Omental fat pad (tissue), 4 donors: Measurements from ENCODE around the gene CYP11A1. TPM values are rescaled to one million over a fixed set of nuclear protein-coding genes. Genes with fewer than 3 reads are reported as not detected.

ENCODE experiments used
- ATAC-seq: fragments of 150-250 bp; one replicate; pipeline ENCODE4 v1.9.1; 2016; ENCODE audit warnings: mild to moderate bottlenecking, moderate library complexity; ENCODE audit not compliant: low FRiP score
- DNase-seq: peaks from one replicate; pipeline ENCODE4 v3.0.0-alpha.2; 2019; ENCODE audit warnings: low spot score
- total RNA-seq, 4 donors: library from RNA; depleted of rRNA; stranded (reverse); fragments of >200 nt; gene quantifications; one replicate each; pipeline ENCODE4 v1.1.0, GENCODE V29; 2016
- TF ChIP-seq, protein P1 (sequence below), 3 donors: fragments of 450-650 bp; IDR thresholded peaks; one replicate each; pipeline ENCODE4 v1.5.1; 2016 to 2017; ENCODE audit warnings: antibody characterized with exemption in 3 of 3, mild to moderate bottlenecking in 3 of 3, moderate library complexity in 2 of 3

CYP11A1 gene
- total RNA-seq, 4 donors from 2014 or later: 1.3 to 4.8 (median 1.4) TPM

DNA sequence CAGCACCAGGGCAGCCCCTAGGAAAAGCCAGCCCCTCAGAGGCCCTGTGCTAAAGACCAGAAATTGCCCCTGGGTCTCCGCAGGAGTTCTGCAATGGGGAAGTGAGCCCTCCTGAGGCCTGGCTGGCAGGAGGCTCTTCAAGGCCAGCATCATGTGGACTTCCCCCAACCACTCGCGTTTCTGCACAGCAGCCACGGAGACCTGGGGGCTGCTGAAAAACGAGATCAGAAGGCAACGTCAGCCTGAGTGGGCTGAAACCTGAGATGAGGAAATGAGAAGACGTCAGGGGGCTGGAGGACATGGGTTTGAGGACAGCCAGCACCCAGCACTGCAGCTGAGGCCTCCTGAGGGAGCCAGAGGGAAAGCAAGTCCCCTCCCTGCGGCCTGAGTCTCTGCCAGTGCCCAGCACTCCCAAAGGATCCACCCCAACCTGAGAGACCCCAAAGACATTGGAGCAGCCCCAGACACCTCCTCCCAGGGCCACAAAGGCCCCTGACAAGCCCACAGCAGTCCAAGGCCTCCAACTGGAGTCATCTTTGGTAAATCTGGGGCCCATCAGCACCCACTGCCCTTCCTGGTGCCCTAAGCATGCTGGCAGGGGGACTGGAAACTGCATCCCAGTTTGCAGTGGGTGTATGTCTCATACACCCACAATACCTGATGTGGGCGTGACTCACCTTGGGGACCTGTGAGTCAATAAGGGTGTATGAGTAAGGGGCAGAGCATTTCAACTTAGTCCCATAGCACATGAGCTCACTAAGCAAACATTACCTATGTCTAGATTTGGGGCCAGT lies 29.2 kb upstream of the CYP11A1 start:
- DNase-seq (no peak), ATAC-seq (no peak)
- TF ChIP-seq, protein P1, sequence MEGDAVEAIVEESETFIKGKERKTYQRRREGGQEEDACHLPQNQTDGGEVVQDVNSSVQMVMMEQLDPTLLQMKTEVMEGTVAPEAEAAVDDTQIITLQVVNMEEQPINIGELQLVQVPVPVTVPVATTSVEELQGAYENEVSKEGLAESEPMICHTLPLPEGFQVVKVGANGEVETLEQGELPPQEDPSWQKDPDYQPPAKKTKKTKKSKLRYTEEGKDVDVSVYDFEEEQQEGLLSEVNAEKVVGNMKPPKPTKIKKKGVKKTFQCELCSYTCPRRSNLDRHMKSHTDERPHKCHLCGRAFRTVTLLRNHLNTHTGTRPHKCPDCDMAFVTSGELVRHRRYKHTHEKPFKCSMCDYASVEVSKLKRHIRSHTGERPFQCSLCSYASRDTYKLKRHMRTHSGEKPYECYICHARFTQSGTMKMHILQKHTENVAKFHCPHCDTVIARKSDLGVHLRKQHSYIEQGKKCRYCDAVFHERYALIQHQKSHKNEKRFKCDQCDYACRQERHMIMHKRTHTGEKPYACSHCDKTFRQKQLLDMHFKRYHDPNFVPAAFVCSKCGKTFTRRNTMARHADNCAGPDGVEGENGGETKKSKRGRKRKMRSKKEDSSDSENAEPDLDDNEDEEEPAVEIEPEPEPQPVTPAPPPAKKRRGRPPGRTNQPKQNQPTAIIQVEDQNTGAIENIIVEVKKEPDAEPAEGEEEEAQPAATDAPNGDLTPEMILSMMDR (IDR thresholded peaks at IDR 0.05): no peak

DNA sequence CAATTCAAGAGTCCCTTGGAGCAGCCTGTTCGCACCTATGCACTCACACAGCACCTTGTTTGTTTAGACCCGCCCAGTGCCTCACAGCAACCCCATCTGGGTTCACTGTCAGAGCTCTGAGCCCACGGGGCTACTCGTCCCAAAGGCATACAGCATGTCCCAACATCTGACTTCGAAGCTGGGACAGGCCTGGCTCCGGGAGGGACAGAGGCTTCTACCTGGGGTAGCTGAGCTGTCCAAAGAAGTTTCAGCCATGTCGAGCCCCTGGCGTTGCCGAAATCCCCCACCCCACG lies 28.6 kb upstream of the CYP11A1 start:
- TF ChIP-seq, protein P1 (IDR thresholded peaks at IDR 0.05): no peak
- ATAC-seq (no peak), DNase-seq (no peak)

DNA sequence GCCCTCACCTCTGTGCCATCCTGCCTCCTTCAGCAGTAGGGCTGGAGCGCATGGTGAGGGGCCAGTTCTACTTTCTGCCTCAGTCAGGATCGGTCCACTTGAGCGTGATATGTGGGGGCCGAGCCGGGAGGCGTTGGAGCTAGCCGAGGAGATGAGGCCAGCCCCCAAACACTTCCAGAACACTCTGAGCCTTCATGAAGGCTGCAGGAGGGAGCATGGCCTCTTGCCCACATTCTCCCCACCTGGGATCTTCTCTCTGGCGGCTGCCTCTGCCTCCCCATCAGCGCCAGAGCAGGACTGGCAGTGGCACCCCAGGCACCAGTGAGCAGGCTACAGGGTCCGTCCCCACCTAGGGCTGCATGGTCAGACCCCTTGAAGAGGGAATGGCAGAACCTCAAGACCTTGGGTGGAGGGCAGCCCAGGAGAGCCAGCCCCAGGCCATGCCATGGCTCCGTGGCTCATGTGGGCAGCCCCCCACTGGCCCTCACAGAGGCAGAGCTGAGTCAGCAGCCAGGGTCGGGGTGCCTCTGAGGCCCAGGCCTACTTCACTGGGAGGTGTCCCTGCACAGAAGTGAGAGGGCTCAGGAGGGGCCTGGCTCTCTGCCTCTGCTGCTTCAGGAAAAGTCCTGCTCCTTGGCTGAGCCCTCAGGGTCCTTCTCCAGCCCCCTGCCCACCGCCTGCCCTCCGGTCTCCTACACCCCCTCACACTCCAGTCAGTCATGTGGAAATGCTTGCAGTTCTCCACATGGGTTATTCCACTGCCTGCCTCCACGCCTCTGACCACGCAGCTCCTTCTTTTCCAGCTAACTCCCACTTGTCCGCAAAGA lies 28.1 kb upstream of the CYP11A1 start:
- TF ChIP-seq, protein P1 (IDR thresholded peaks at IDR 0.05): no peak
- ATAC-seq: no peak
- DNase-seq: no peak

DNA sequence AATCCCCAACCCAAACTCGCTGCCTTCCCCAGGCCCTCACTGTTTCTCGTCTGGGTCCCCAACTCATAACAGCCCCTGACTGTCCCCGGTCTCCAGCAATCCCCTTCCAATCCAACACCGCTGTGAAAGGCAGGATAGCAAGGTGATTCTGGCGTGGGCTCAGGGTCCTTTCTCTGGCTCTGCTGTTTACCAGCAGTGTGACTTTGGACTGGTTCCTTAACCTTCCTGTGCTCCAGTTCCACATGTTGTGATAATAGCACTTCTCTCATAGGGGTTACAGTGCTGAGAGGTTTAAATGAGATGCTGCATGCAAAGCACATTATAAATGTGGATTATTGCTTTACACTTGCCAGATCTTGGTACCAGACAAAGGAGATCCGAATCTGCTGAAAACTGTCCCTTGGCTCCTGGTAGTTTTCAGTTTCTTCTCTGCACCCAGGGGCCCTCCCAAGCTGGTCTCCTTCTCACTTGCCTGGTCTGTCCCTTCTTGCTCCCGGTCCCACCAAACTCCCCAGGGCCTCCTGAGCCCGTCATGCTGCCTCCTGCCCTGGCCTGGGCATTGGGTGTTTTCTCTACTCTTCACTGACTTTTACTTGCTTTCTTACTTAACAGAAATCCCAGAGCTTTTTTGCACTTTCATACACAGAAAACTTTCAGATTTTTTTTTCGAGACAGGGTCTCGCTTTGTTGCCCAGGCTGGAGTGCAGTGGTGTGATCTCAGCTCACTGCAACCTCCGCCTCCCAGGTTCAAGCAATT lies 26.8 kb upstream of the CYP11A1 start:
- DNase-seq (no peak), ATAC-seq (no peak)
- TF ChIP-seq, protein P1 (IDR thresholded peaks at IDR 0.05): no peak

DNA sequence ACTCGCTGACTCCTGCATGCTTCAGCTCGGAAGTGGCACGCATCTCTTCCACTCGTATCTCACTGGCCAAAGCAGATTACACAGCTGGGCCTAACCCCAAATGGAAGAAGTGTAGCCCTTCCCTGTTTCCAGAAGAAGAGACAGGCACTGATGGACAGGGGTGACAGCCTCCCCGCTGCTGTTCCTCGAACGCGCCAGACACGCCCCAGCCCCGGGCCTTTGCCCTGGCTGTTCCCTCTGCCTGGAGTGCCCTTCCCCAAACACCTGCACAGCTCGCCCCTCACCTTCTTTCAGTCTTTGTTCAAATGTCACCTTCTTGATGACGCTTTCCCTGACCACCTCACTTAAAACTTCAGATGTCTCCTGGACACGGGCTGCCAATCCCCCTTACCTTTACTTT lies 26.0 kb upstream of the CYP11A1 start:
- TF ChIP-seq, protein P1 (IDR thresholded peaks at IDR 0.05): no peak
- ATAC-seq: no peak
- no peak for DNase-seq

DNA sequence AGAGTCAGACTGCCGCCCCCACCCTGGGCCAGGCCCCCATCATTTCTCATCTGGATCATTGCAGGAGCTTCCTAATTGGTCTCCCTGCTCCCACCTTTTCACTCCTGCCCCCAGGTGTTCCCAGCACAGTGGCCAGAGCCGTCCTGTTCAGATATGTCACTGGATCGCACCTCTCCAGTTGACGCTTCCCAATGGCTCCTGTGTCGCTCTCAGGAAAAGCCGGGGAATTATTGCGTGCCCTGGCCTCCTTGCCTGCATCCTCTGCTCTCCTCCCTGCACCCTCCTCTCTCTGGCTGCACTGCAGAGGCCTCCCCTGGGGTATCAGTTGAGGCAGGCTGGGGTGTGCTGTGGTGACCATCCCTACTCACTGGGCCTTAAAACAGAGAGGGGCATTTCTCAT lies 25.5 kb upstream of the CYP11A1 start:
- ATAC-seq: no peak
- TF ChIP-seq, protein P1 (IDR thresholded peaks at IDR 0.05): no peak

More for the DNA sequence above, 25.5 kb upstream of the CYP11A1 start:
- DNase-seq: no peak
